ENCODE data around the gene FXYD1.

DNA sequence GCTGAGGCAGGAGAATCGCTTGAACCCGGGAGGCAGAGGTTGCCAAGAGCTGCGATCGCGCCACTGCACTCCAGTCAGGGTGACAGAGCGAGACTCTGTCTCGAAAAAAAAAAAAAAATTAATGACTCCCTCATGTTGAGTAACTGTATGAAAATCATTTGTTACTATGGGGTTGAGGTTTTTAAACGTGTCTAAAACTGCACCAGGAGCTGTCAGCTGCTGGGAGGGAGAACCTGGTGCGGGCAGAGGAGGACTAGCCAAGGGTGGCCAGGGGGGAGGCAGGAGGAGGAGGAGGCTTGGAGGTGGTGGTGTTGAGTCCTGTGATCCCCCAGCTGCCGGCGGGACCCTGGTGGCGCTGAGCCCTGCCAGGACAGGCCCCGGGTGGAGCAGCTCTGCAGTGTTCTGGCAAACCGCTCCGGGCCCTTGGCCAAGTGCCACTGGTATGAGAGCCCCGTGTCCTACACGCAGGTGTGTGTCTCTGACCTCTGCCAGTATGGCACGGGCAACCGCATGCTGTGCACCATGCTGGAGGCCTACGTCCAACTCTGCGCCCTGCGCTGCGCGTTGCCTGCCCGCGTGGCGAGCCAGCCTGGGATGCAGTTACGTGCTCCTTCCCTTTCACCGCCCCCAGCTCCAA, 40.1 kb upstream of the FXYD1 start:
- TF ChIP-seq NR3C1 (IDR thresholded peaks at IDR 0.05) (no peak), CTCF (IDR thresholded peaks at IDR 0.05) (no peak), ESRRA (IDR thresholded peaks at IDR 0.05; ENCODE audit: borderline replicate concordance, low read length) (no peak)
- TF ChIP-seq, protein P1, sequence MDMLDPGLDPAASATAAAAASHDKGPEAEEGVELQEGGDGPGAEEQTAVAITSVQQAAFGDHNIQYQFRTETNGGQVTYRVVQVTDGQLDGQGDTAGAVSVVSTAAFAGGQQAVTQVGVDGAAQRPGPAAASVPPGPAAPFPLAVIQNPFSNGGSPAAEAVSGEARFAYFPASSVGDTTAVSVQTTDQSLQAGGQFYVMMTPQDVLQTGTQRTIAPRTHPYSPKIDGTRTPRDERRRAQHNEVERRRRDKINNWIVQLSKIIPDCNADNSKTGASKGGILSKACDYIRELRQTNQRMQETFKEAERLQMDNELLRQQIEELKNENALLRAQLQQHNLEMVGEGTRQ (IDR thresholded peaks at IDR 0.05), result no peak

Data from A549 (cell line).